Large intestine (tissue), 3 donors: ENCODE measurements around the gene ST8SIA4. TPM values are rescaled to one million over a fixed set of nuclear protein-coding genes. Genes with fewer than 3 reads are reported as not detected.

Experiments used
- DNase-seq, 2 donors: peaks; one replicate each; pipeline versions ENCODE4 v3.0.0 to v3.0.0-alpha.2; 2013
- H3K27ac ChIP-seq: one replicate; pipeline ENCODE4 v1.5.1; 2013; ENCODE audit warnings: low read length
- H3K27me3 ChIP-seq: 2 replicates; pipeline ENCODE4 v1.6.1; 2013; ENCODE audit warnings: low read length; ENCODE audit not compliant: control insufficient read depth, insufficient read depth
- H3K36me3 ChIP-seq: 2 replicates; pipeline ENCODE4 v1.6.1; 2013; ENCODE audit warnings: low read length; ENCODE audit not compliant: control insufficient read depth, insufficient read depth
- H3K4me1 ChIP-seq: one replicate; pipeline ENCODE4 v1.6.1; 2013; ENCODE audit warnings: low read length; ENCODE audit not compliant: control insufficient read depth, insufficient read depth
- H3K4me3 ChIP-seq: one replicate; pipeline ENCODE4 v1.5.1; 2013; ENCODE audit warnings: low read length
- H3K9me3 ChIP-seq: one replicate; pipeline ENCODE4 v1.6.1; 2013; ENCODE audit warnings: mild to moderate bottlenecking, low read depth, low read length, moderate library complexity; ENCODE audit not compliant: control insufficient read depth
- WGBS: methylation state at CpG from one replicate; pipeline ENCODE4 v1.1.5; 2013; ENCODE audit warnings: low lambda C conversion rate; ENCODE audit not compliant: insufficient coverage; 5-methylcytosine and 5-hydroxymethylcytosine counted together
- polyA plus RNA-seq: library from polyadenylated mRNA; unstranded; fragments of 120-200 nt; gene quantifications from one replicate; pipeline ENCODE4 v1.2.1, GENCODE V29; 2013

Gene ST8SIA4
- polyA plus RNA-seq, 1 donor = 4.7 TPM

GRCh38 chr5:100768221-100768620 is 134.9 kb downstream of the ST8SIA4 start:
- Histone ChIP-seq H3K4me3 (no peak overlapping the region), H3K36me3 (no peaks in the 10 kb centered on the region), H3K27me3 (no peaks in the 10 kb centered on the region), H3K9me3 (no peaks in the 10 kb centered on the region), H3K4me1 (no peaks in the 10 kb centered on the region), H3K27ac (no peak overlapping the region)
- WGBS = 72% methylated on average over 2 of the region's 4 CpGs
- no peak for DNase-seq

GRCh38 chr5:100762995-100763394 is 140.1 kb downstream of the ST8SIA4 start:
- no peaks in the 10 kb centered on the region for H3K36me3 ChIP-seq
- H3K27ac ChIP-seq = no peak overlapping the region
- WGBS = 100% methylated on average over 1 of the region's 1 CpG
- H3K4me3 ChIP-seq = no peak overlapping the region
- H3K4me1 ChIP-seq = no peaks in the 10 kb centered on the region
- H3K27me3 ChIP-seq = no peaks in the 10 kb centered on the region
- no peaks in the 10 kb centered on the region for H3K9me3 ChIP-seq
- DNase-seq = no peak

DNA sequence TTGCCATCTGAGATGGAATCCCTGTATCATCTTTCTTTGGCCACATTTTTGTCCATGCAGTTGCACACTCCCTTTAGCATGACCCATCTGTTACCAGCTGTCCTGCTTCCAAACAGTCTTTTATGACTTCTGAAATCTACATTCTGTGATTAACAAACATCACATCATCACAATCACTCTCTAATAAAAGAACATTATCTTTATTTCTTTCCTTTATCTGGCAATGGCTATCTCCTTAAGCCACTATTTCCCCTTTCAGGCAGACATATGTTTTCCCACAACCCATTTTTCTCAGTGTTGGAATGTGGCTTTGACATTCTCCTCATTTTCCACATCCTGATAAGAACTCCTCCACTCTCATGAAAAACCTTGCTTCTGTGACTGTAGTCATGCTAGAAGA is 141.0 kb downstream of the ST8SIA4 start:
- Histone ChIP-seq H3K27me3 (no peaks in the 10 kb centered on the region), H3K27ac (no peak overlapping the region), H3K4me1 (no peaks in the 10 kb centered on the region), H3K36me3 (no peaks in the 10 kb centered on the region), H3K4me3 (no peak overlapping the region), H3K9me3 (no peaks in the 10 kb centered on the region)
- DNase-seq = no peak

GRCh38 chr5:100761192-100761591 is 141.9 kb downstream of the ST8SIA4 start:
- DNase-seq = no peak
- Histone ChIP-seq H3K4me1 (no peaks in the 10 kb centered on the region), H3K27me3 (no peaks in the 10 kb centered on the region), H3K27ac (no peak overlapping the region), H3K36me3 (no peaks in the 10 kb centered on the region), H3K4me3 (no peak overlapping the region), H3K9me3 (no peaks in the 10 kb centered on the region)

- Histone ChIP-seq H3K27ac (no peak overlapping the region), H3K27me3 (no peaks in the 10 kb centered on the region), H3K4me3 (no peak overlapping the region), H3K36me3 (no peaks in the 10 kb centered on the region), H3K9me3 (no peaks in the 10 kb centered on the region), H3K4me1 (no peaks in the 10 kb centered on the region)
- no CpG with 5 or more reads among the region's 1 CpG for WGBS
- no peak for DNase-seq
Observed at GRCh38 chr5:100760688-100761087, 142.4 kb downstream of the ST8SIA4 start.

DNA sequence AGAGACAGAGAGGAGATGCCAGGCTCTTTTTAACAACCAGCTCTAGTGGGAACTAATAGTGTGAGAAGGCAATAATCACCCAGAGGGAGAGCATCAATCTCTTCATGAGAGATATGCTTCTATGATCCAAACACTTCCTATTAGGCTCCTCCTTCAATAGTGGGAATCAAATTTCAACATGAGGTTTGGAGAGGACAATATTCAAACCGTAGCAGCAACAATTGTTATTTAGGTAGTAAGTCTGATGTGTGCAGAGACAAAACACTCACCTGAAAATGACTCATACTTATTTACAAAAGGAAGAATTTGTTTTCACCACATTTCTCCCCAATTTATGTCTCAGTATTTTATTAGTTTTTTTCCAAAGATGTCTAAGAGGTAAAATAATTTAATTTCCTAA is 144.3 kb downstream of the ST8SIA4 start:
- no peaks in the 10 kb centered on the region for H3K9me3 ChIP-seq
- 40% methylated on average over 1 of the region's 1 CpG for WGBS

GRCh38 chr5:100758306-100758705 is 144.8 kb downstream of the ST8SIA4 start:
- Histone ChIP-seq H3K4me3 (no peak overlapping the region), H3K27me3 (no peaks in the 10 kb centered on the region), H3K4me1 (no peaks in the 10 kb centered on the region), H3K27ac (no peak overlapping the region), H3K36me3 (no peaks in the 10 kb centered on the region), H3K9me3 (no peaks in the 10 kb centered on the region)
- WGBS = no CpG with 5 or more reads among the region's 5 CpGs
- no peak for DNase-seq

More for the DNA sequence above, 144.3 kb downstream of the ST8SIA4 start:
- H3K27me3 ChIP-seq = no peaks in the 10 kb centered on the region
- DNase-seq = no peak
- no peak overlapping the region for H3K4me3 ChIP-seq
- no peaks in the 10 kb centered on the region for H3K4me1 ChIP-seq
- H3K36me3 ChIP-seq = no peaks in the 10 kb centered on the region
- no peak overlapping the region for H3K27ac ChIP-seq

DNA sequence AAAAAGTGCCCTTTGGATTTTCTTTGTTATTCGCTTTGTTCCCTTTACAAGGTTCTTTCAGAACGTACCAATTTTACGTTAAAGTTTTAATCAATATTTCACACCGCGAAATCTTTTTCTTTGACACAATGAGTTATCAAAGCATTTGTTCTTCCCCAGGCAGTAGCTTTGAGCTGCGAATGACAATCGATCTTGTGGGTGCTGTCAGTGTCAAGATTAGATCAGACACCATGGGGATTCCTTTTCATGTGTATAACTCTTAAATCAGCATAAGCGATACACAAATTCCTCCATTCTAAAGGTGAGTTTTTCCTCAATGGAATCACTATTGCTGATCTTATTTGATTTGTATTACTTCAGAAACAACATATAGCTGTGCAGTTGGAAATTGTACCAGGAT is 145.5 kb downstream of the ST8SIA4 start:
- whole genome bisulfite sequencing = 26% methylated on average over 5 of the region's 8 CpGs
- no peak for DNase-seq
- H3K4me3 ChIP-seq = no peak overlapping the region

More for the DNA sequence above, 145.5 kb downstream of the ST8SIA4 start:
- Histone ChIP-seq H3K4me1 (no peaks in the 10 kb centered on the region), H3K9me3 (no peaks in the 10 kb centered on the region), H3K27me3 (no peaks in the 10 kb centered on the region), H3K27ac (no peak overlapping the region), H3K36me3 (no peaks in the 10 kb centered on the region)
